ENCODE data around the gene YJU2. TPM values are rescaled to one million over a fixed set of nuclear protein-coding genes. Genes with fewer than 3 reads are reported as not detected.
A peak's percentile ranks its signal among the peaks of the same experiment; 100 is the strongest.

The YJU2 gene
- total RNA-seq, 1 experiment from 2014 or later, result 26.9 TPM

DNA sequence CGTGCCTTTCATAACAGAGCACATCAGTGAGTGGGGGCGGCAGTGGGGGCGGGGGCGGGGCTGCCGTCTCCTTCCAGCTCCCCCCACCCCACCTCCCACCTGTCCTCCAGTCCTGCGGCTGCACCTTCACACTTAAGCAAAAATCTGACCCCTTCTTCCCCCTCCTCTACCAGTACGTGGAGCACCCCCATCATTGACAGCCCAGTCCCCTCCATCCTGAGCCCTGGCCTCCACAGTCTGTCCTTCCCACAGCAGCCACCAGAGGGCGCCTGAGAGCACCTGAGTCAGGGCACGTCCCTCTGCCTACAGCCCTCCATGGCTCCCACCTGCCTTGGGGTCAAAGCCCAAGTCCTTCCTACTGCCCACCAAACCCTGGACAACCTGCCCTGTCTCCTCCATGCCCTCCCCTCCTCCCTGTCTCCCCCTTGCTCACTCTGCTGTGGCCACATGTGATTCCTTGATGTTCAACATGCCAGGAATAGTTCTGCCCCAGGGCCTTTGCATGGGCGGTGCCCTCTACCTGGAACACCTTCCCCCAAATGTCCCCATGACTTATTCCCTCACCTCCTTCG lies 13.5 kb upstream of the YJU2 start:
- peak; percentile 84 for ATAC-seq
- Histone ChIP-seq H2AFZ (ENCODE audit: low read depth, low read length, poor library complexity, severe bottlenecking) (peak overlapping the region; percentile 54), H3K4me1 (ENCODE audit: control insufficient read depth in 1 of 2, insufficient read depth in 2 of 2, low read length in 2 of 2) (peaks cover 7 to 25% of the 10 kb centered on the region in 2 experiments; a peak in 3 of 4 replicates), H3K79me2 (ENCODE audit: insufficient read depth, low read length) (no peaks in the 10 kb centered on the region), H4K20me1 (ENCODE audit: insufficient read depth) (no peaks in the 10 kb centered on the region), H3K9me2 (ENCODE audit: insufficient read depth) (no peaks in the 10 kb centered on the region), H3K27me3 (ENCODE audit: insufficient read depth, low read length) (no peaks in the 10 kb centered on the region), H3K4me3 (replicated peaks in 1 of 2; ENCODE audit: low read depth in 1 of 2, low read length in 2 of 2) (peak overlapping the region; percentile 43 to 61), H3K4me2 (ENCODE audit: low read length) (peak overlapping the region; percentile 95), H3K9ac (ENCODE audit: low read length) (peak overlapping the region; percentile 40; the same call in 1 of the 2 replicates), H3K36me3 (ENCODE audit: control insufficient read depth in 1 of 2, insufficient read depth in 2 of 2, low read length in 2 of 2) (no peaks in the 10 kb centered on the region), H3K9me3 (ENCODE audit: control insufficient read depth in 1 of 2, insufficient read depth in 1 of 2, low read depth in 1 of 2, low read length in 2 of 2) (no peaks in the 10 kb centered on the region), H3K27ac (ENCODE audit: low read depth, low read length) (no peak overlapping the region; the same call in 1 of the 2 replicates)
- RAD21 ChIA-PET (ENCODE audit: low non-redundant PET in 1 of 2, low total read pairs in 2 of 2, uncharacterized antibody in 2 of 2, unreplicated experiment in 2 of 2), result no interaction called here
- TF ChIP-seq CBX3 (IDR thresholded peaks at IDR 0.05; ENCODE audit: low read depth) (peak; percentile 99), FOSL1 (IDR thresholded peaks at IDR 0.05; ENCODE audit: low read depth) (no peak), ELF1 (IDR thresholded peaks at IDR 0.05; ENCODE audit: borderline replicate concordance, low read depth) (no peak), SRF (IDR thresholded peaks at IDR 0.05; ENCODE audit: low read depth) (no peak), SP1 (IDR thresholded peaks at IDR 0.05; ENCODE audit: low read depth) (no peak), ZFX (IDR thresholded peaks at IDR 0.05) (no peak), TCF7L2 (IDR thresholded peaks at IDR 0.05; ENCODE audit: borderline replicate concordance, extremely low read depth, insufficient read depth, insufficient read length) (peak; percentile 13)
- TF ChIP-seq, protein P1, sequence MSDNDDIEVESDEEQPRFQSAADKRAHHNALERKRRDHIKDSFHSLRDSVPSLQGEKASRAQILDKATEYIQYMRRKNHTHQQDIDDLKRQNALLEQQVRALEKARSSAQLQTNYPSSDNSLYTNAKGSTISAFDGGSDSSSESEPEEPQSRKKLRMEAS (IDR thresholded peaks at IDR 0.05), result peak; percentile 77
- TF ChIP-seq, protein P2, sequence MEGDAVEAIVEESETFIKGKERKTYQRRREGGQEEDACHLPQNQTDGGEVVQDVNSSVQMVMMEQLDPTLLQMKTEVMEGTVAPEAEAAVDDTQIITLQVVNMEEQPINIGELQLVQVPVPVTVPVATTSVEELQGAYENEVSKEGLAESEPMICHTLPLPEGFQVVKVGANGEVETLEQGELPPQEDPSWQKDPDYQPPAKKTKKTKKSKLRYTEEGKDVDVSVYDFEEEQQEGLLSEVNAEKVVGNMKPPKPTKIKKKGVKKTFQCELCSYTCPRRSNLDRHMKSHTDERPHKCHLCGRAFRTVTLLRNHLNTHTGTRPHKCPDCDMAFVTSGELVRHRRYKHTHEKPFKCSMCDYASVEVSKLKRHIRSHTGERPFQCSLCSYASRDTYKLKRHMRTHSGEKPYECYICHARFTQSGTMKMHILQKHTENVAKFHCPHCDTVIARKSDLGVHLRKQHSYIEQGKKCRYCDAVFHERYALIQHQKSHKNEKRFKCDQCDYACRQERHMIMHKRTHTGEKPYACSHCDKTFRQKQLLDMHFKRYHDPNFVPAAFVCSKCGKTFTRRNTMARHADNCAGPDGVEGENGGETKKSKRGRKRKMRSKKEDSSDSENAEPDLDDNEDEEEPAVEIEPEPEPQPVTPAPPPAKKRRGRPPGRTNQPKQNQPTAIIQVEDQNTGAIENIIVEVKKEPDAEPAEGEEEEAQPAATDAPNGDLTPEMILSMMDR (IDR thresholded peaks at IDR 0.05 in 2 of 3, conservative IDR thresholded peaks at IDR 0.05 in 1 of 3; ENCODE audit: borderline replicate concordance in 1 of 3, insufficient read depth in 1 of 3, low read depth in 2 of 3, low read length in 2 of 3), result peak; percentile 43 to 98 (median 98); a peak in 5 of 6 replicates
- TF ChIP-seq, protein P3, sequence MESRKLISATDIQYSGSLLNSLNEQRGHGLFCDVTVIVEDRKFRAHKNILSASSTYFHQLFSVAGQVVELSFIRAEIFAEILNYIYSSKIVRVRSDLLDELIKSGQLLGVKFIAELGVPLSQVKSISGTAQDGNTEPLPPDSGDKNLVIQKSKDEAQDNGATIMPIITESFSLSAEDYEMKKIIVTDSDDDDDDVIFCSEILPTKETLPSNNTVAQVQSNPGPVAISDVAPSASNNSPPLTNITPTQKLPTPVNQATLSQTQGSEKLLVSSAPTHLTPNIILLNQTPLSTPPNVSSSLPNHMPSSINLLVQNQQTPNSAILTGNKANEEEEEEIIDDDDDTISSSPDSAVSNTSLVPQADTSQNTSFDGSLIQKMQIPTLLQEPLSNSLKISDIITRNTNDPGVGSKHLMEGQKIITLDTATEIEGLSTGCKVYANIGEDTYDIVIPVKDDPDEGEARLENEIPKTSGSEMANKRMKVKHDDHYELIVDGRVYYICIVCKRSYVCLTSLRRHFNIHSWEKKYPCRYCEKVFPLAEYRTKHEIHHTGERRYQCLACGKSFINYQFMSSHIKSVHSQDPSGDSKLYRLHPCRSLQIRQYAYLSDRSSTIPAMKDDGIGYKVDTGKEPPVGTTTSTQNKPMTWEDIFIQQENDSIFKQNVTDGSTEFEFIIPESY (IDR thresholded peaks at IDR 0.05; ENCODE audit: extremely low read depth, insufficient replicate concordance, low read length), result no peak
- TF ChIP-seq, protein P4, sequence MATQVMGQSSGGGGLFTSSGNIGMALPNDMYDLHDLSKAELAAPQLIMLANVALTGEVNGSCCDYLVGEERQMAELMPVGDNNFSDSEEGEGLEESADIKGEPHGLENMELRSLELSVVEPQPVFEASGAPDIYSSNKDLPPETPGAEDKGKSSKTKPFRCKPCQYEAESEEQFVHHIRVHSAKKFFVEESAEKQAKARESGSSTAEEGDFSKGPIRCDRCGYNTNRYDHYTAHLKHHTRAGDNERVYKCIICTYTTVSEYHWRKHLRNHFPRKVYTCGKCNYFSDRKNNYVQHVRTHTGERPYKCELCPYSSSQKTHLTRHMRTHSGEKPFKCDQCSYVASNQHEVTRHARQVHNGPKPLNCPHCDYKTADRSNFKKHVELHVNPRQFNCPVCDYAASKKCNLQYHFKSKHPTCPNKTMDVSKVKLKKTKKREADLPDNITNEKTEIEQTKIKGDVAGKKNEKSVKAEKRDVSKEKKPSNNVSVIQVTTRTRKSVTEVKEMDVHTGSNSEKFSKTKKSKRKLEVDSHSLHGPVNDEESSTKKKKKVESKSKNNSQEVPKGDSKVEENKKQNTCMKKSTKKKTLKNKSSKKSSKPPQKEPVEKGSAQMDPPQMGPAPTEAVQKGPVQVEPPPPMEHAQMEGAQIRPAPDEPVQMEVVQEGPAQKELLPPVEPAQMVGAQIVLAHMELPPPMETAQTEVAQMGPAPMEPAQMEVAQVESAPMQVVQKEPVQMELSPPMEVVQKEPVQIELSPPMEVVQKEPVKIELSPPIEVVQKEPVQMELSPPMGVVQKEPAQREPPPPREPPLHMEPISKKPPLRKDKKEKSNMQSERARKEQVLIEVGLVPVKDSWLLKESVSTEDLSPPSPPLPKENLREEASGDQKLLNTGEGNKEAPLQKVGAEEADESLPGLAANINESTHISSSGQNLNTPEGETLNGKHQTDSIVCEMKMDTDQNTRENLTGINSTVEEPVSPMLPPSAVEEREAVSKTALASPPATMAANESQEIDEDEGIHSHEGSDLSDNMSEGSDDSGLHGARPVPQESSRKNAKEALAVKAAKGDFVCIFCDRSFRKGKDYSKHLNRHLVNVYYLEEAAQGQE (IDR thresholded peaks at IDR 0.05; ENCODE audit: low read depth), result no peak
- BruUV-seq (replicated peaks), result no TSS peak
- CTCF ChIA-PET, result interaction anchor here (0.7 to 1.8 kb wide), 6 partner anchors 8 to 223 kb away, joined by 3 to 7 read pairs (median 3); no protein-coding TSS in a partner anchor
- DNase-seq (ENCODE audit: low read depth, low spot score), result peak; percentile 48
- POLR2A ChIA-PET, result interaction anchor here (0.8 to 1.3 kb wide), 3 partner anchors 25 to 248 kb away, joined by 3 read pairs; partner anchors contain the start of gene EEF2
- intact Hi-C loops (cut with micrococcal nuclease), result no loop called here
